GM12892 (cell line): ENCODE measurements around the gene GALT.

Experiments
- POLR2A ChIP-seq: IDR thresholded peaks from 2 replicates; pipeline ENCODE4 v1.6.1; 2011; ENCODE audit warnings: low read depth, low read length, control low read depth
- POLR2AphosphoS5 ChIP-seq: IDR thresholded peaks from 2 replicates; pipeline ENCODE4 v1.6.1; 2011; ENCODE audit warnings: low read depth, low read length, control low read depth
- TAF1 ChIP-seq: IDR thresholded peaks from 2 replicates; pipeline ENCODE4 v1.6.1; 2011; ENCODE audit warnings: low read depth, mild to moderate bottlenecking, control low read depth, low read length, borderline replicate concordance

DNA sequence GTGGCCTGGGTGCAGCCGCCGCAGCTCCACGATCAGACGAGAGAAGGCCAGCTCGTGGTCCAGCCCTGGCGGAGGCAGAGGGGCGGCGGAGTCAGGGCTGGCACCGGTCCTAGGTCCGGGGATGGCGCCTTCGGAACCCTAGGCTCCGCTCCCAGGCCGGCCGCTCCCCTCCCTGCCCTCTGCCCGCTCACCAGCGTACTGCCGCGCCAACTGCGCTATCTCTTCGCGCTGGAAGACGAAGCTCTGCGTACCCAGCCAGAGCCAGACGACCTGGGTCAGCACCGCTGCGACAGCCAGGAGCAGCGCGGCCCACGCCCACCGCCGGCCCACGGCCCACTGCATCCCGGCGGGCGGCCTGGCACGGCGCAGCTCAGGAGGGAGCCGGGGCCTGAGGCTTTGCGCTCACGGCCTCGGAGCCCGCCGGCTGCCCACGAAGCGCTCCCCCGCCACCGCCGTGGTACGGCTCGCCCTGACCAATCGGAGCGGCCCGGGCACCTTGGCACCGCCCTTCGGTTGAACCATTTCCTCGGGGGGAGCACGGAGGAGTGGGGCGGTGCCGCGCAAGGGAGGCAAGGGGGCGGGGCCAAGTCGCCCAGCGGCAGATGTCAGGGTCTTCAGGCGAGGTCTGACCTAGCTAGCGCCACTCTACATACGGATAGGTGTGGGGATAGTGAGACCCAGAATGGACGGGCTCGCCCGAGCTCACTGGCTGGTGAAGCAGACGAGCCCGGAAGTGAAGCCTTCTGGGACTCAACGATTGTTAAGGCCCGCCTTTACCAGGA lies 8.9 kb upstream of the GALT start, which contains the start of gene SIGMAR1:
- TF ChIP-seq POLR2A (peak; percentile 82), POLR2AphosphoS5 (peak; percentile 74), TAF1 (peak; percentile 55; the same call in 1 of the 2 replicates)
